ENCODE results near the gene GUCA1C.

GUCA1C gene

GRCh38 chr3:108909799-108910198 is 43.9 kb downstream of the GUCA1C start:
- DNase-seq, result no peak

GRCh38 chr3:108907194-108907593 is 46.5 kb downstream of the GUCA1C start:
- DNase-seq, result no peak

GRCh38 chr3:108899530-108899929 is 54.1 kb downstream of the GUCA1C start:
- DNase-seq, result no peak

GRCh38 chr3:108897883-108898282 is 55.8 kb downstream of the GUCA1C start:
- no peak for DNase-seq

GRCh38 chr3:108894981-108895380 is 58.7 kb downstream of the GUCA1C start:
- no peak for DNase-seq

- no peak for DNase-seq
Measured at GRCh38 chr3:108891833-108892232, 61.8 kb downstream of the GUCA1C start.

GRCh38 chr3:108887777-108888176 is 65.9 kb downstream of the GUCA1C start:
- DNase-seq, result no peak

GRCh38 chr3:108887121-108887520 is 66.6 kb downstream of the GUCA1C start:
- no peak for DNase-seq

GRCh38 chr3:108883373-108883772 is 70.3 kb downstream of the GUCA1C start:
- DNase-seq, result no peak

GRCh38 chr3:108882762-108883161 is 70.9 kb downstream of the GUCA1C start:
- DNase-seq, result no peak

GRCh38 chr3:108879915-108880314 is 73.8 kb downstream of the GUCA1C start:
- DNase-seq, result no peak

- no peak for DNase-seq
Measured at GRCh38 chr3:108877901-108878300, 75.8 kb downstream of the GUCA1C start.

- no peak for DNase-seq
Measured at GRCh38 chr3:108863799-108864135, 89.9 kb downstream of the GUCA1C start.

- no peak for DNase-seq
Measured at GRCh38 chr3:108862865-108863798, 90.5 kb downstream of the GUCA1C start.

GRCh38 chr3:108861401-108861800 is 92.3 kb downstream of the GUCA1C start:
- DNase-seq, result no peak
